ENCODE measurements around the gene DOHH.

Gene DOHH

DNA sequence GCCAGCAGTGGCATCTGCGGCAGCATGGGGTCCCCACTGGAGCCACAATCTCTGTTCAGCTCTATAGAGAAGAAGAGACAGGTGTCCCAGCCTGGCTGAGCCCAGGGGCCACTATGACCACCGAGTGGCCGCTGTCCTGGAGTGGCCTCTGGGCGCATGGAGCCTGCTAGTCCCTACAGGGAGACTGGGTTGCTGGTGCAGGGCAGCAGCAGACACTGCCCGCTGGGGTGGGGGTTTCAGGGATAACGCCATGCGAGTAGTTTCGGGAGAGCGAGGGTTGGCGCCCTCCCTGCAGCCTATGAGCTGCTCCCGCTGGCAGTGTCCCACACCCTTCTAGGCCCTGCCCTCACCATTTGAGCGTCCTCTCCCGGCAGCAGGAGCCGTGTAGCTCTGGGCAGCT is 27.6 kb upstream of the DOHH start:
- no peak for TF ChIP-seq NFIC (IDR thresholded peaks at IDR 0.05)
- TF ChIP-seq CREB1 (IDR thresholded peaks at IDR 0.05; ENCODE audit: low read depth) = no peak
- TF ChIP-seq YY1 (IDR thresholded peaks at IDR 0.05; ENCODE audit: low read depth) = no peak
- TF ChIP-seq TCF12 (IDR thresholded peaks at IDR 0.05; ENCODE audit: low read depth) = no peak
- TF ChIP-seq MAX (IDR thresholded peaks at IDR 0.05) = no peak
- no peak for TF ChIP-seq ZBTB7A (IDR thresholded peaks at IDR 0.05; ENCODE audit: low read depth)
- TF ChIP-seq CEBPB (IDR thresholded peaks at IDR 0.05) = no peak
- TF ChIP-seq EGR1 (IDR thresholded peaks at IDR 0.05) = no peak
- TF ChIP-seq REST (IDR thresholded peaks at IDR 0.05; ENCODE audit: low read depth) = no peak

GRCh38 chr19:3527238-3527910 is 26.9 kb upstream of the DOHH start:
- no peak for TF ChIP-seq TEAD4 (IDR thresholded peaks at IDR 0.05)
- TF ChIP-seq ZBTB7A (IDR thresholded peaks at IDR 0.05; ENCODE audit: low read depth) = no peak
- no peak for TF ChIP-seq NFIC (IDR thresholded peaks at IDR 0.05)
- no peak for TF ChIP-seq EP300 (IDR thresholded peaks at IDR 0.05; ENCODE audit: borderline replicate concordance)
- no peak for TF ChIP-seq FOXM1 (IDR thresholded peaks at IDR 0.05; ENCODE audit: borderline replicate concordance, low read depth)
- no peak for TF ChIP-seq TAF1 (IDR thresholded peaks at IDR 0.05; ENCODE audit: low read depth)
- TF ChIP-seq MAX (IDR thresholded peaks at IDR 0.05) = no peak
- no peak for TF ChIP-seq TCF12 (IDR thresholded peaks at IDR 0.05; ENCODE audit: low read depth)
- TF ChIP-seq CEBPB (IDR thresholded peaks at IDR 0.05) = no peak
- TF ChIP-seq REST (IDR thresholded peaks at IDR 0.05; ENCODE audit: low read depth) = no peak
- TF ChIP-seq, protein P1, sequence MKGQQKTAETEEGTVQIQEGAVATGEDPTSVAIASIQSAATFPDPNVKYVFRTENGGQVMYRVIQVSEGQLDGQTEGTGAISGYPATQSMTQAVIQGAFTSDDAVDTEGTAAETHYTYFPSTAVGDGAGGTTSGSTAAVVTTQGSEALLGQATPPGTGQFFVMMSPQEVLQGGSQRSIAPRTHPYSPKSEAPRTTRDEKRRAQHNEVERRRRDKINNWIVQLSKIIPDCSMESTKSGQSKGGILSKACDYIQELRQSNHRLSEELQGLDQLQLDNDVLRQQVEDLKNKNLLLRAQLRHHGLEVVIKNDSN (IDR thresholded peaks at IDR 0.05) = no peak
- no peak for TF ChIP-seq YY1 (IDR thresholded peaks at IDR 0.05; ENCODE audit: low read depth)

DNA sequence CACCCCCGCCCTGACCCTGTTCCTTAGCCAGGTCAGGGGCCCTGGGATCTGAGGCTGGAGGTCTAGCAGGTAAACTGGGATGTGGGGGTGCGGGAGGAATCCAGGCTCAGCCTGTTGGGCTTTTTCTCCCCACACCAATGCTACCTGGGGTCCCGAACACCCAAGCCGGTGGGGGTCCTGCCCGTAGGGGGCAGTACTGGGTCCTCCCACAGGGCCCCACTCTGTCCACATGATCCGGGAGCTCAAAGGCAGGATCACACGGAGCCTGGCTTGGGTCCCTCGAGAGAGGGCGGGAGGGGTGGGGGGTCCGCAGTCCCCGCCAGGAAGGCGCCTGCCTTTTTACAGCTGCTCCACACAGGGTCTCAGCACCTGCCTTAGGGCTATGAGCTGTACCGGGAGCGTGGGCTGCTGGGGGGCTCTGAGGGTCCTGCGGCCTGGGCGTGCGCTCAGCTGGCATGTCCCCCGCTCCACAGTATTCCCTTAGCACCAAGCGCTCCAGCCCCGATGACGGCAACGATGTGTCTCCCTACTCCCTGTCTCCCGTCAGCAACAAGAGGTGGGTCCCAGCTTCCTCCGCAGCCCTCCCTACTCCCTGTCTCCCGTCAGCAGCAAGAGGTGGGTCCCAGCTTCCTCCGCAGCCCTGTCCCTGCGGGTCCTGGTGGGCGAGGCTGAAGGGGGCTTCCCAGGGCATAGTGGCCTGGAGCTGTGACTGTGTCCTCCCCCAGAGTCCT is 26.2 kb upstream of the DOHH start:
- no peak for TF ChIP-seq NFIC (IDR thresholded peaks at IDR 0.05)
- no peak for TF ChIP-seq CEBPB (IDR thresholded peaks at IDR 0.05)
- TF ChIP-seq FOXM1 (IDR thresholded peaks at IDR 0.05; ENCODE audit: borderline replicate concordance, low read depth) = no peak

GRCh38 chr19:3524904-3525451 is 24.5 kb upstream of the DOHH start:
- no peak for TF ChIP-seq TEAD4 (IDR thresholded peaks at IDR 0.05)
- no peak for TF ChIP-seq EGR1 (IDR thresholded peaks at IDR 0.05)
- TF ChIP-seq CEBPB (IDR thresholded peaks at IDR 0.05) = no peak
- TF ChIP-seq ZBTB7A (IDR thresholded peaks at IDR 0.05; ENCODE audit: low read depth) = no peak
- no peak for TF ChIP-seq MAX (IDR thresholded peaks at IDR 0.05)

GRCh38 chr19:3524078-3524842 is 23.8 kb upstream of the DOHH start:
- TF ChIP-seq EGR1 (IDR thresholded peaks at IDR 0.05) (no peak), ZBTB7A (IDR thresholded peaks at IDR 0.05; ENCODE audit: low read depth) (no peak), CEBPB (IDR thresholded peaks at IDR 0.05) (no peak), TCF12 (IDR thresholded peaks at IDR 0.05; ENCODE audit: low read depth) (no peak), NFIC (IDR thresholded peaks at IDR 0.05) (no peak), TEAD4 (IDR thresholded peaks at IDR 0.05) (no peak), EP300 (IDR thresholded peaks at IDR 0.05; ENCODE audit: borderline replicate concordance) (no peak), CREB1 (IDR thresholded peaks at IDR 0.05; ENCODE audit: low read depth) (no peak), FOXM1 (IDR thresholded peaks at IDR 0.05; ENCODE audit: borderline replicate concordance, low read depth) (no peak), MAX (IDR thresholded peaks at IDR 0.05) (no peak)
- TF ChIP-seq, protein P1 (IDR thresholded peaks at IDR 0.05) = no peak
